Astrocyte (in vitro differentiated cells and primary cell): ENCODE measurements around the gene SFR1. TPM values are rescaled to one million over a fixed set of nuclear protein-coding genes. Genes with fewer than 3 reads are reported as not detected.

Source experiments
- DNase-seq: peaks from one replicate; pipeline ENCODE4 v3.0.0-alpha.2; 2010; ENCODE audit warnings: low read depth
- FAIRE-seq: peaks from 2 replicates; lab custom pipeline; 2011; peaks lifted over from hg19 to GRCh38; lab: Jason Lieb, UNC
- H2AFZ ChIP-seq: 2 replicates; pipeline ENCODE4 v1.6.0; 2012; ENCODE audit warnings: low read depth, low read length, inconsistent platforms
- H3K27ac ChIP-seq: 2 replicates; pipeline ENCODE4 v1.5.1; 2011; ENCODE audit warnings: low read depth, low read length, inconsistent platforms
- H3K27me3 ChIP-seq: 2 replicates; pipeline ENCODE4 v1.6.0; 2011; ENCODE audit warnings: low read length, inconsistent platforms; ENCODE audit not compliant: insufficient read depth
- H3K36me3 ChIP-seq: 2 replicates; pipeline ENCODE4 v1.5.1; 2011; ENCODE audit warnings: low read length, inconsistent platforms; ENCODE audit not compliant: insufficient read depth
- H3K4me1 ChIP-seq: 2 replicates; pipeline ENCODE4 v1.5.1; 2011; ENCODE audit warnings: low read length, inconsistent platforms; ENCODE audit not compliant: insufficient read depth
- H3K4me2 ChIP-seq: 2 replicates; pipeline ENCODE4 v1.6.0; 2012; ENCODE audit warnings: low read length, inconsistent platforms
- H3K4me3 ChIP-seq: 2 replicates; pipeline ENCODE4 v1.5.1; 2011; ENCODE audit warnings: low read depth, mild to moderate bottlenecking, low read length, inconsistent platforms; ENCODE audit not compliant: insufficient read depth
- H3K79me2 ChIP-seq: 2 replicates; pipeline ENCODE4 v1.6.0; 2012; ENCODE audit warnings: mild to moderate bottlenecking, low read length, inconsistent platforms; ENCODE audit not compliant: insufficient read depth
- H3K9ac ChIP-seq: 2 replicates; pipeline ENCODE4 v1.6.0; 2012; ENCODE audit warnings: mild to moderate bottlenecking, low read length, inconsistent platforms
- H3K9me3 ChIP-seq: 2 replicates; pipeline ENCODE4 v1.5.1; 2012; ENCODE audit warnings: low read depth, mild to moderate bottlenecking, low read length, inconsistent platforms; ENCODE audit not compliant: insufficient read depth
- H4K20me1 ChIP-seq: 2 replicates; pipeline ENCODE4 v1.6.0; 2012; ENCODE audit warnings: low read length, inconsistent platforms; ENCODE audit not compliant: insufficient read depth
- H3K27ac Mint-ChIP-seq: one replicate; pipeline ENCODE4 v1.8.0; 2021; ENCODE audit warnings: mild to moderate bottlenecking, mixed read lengths; ENCODE audit not compliant: unreplicated experiment
- H3K27me3 Mint-ChIP-seq: one replicate; pipeline ENCODE4 v1.8.0; 2021; ENCODE audit warnings: low read depth, mixed read lengths; ENCODE audit not compliant: unreplicated experiment
- H3K36me3 Mint-ChIP-seq: one replicate; pipeline ENCODE4 v1.8.0; 2021; ENCODE audit warnings: low read depth, mixed read lengths; ENCODE audit not compliant: unreplicated experiment
- H3K4me1 Mint-ChIP-seq: one replicate; pipeline ENCODE4 v1.8.0; 2021; ENCODE audit warnings: low read depth, mixed read lengths; ENCODE audit not compliant: unreplicated experiment
- H3K4me3 Mint-ChIP-seq: one replicate; pipeline ENCODE4 v1.8.0; 2021; ENCODE audit warnings: mild to moderate bottlenecking, moderate library complexity, mixed read lengths; ENCODE audit not compliant: unreplicated experiment
- H3K9me3 Mint-ChIP-seq: one replicate; pipeline ENCODE4 v1.8.0; 2021; ENCODE audit warnings: mild to moderate bottlenecking, mixed read lengths; ENCODE audit not compliant: unreplicated experiment
- CTCF ChIP-seq: IDR thresholded peaks from 2 replicates; pipeline ENCODE4 v1.5.1; 2011; ENCODE audit warnings: low read depth, mild to moderate bottlenecking, inconsistent platforms, low read length, moderate library complexity; ENCODE audit not compliant: insufficient read depth
- EZH2 ChIP-seq: IDR thresholded peaks from 2 replicates; pipeline ENCODE4 v1.6.1; 2012; ENCODE audit warnings: mild to moderate bottlenecking, low read length, inconsistent platforms; ENCODE audit not compliant: insufficient read depth
- total RNA-seq: library from RNA; stranded (reverse); gene quantifications from 2 replicates; pipeline ENCODE4 v1.2.1, GENCODE V29; 2021

The SFR1 gene
- total RNA-seq, 1 donor from 2014 or later = 3.6 TPM

DNA sequence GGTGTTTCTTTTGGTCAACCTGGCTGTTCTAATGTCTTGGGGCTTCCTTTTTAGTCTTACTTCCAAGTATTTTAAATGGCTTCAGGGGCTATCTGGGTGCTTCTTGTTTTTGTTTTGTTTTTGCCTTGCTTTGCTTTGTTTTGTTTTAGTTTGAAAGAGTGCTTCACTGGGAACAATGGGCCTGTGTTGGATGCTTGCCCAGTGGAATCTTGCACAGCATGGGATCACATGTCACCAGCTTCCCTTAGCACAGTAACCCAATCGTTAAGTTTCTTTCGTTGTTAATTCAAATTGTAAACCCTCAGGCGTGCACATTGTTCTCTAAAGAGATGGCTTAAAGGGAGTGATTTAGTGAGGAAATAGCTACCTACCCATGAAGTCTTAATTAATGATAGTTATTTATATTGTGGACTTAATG, 45.2 kb upstream of the SFR1 start:
- Mint-ChIP-seq H3K4me3 (no peak overlapping the region), H3K27ac (no peak overlapping the region), H3K4me1 (no peaks in the 10 kb centered on the region), H3K36me3 (no peaks in the 10 kb centered on the region), H3K9me3 (no peaks in the 10 kb centered on the region), H3K27me3 (peaks cover 1% of the 10 kb centered on the region)
- no peaks in the 10 kb centered on the region for H3K36me3 ChIP-seq
- no peak for FAIRE-seq
- TF ChIP-seq CTCF (no peak), EZH2 (no peak)
- no peaks in the 10 kb centered on the region for H4K20me1 ChIP-seq
- no peak overlapping the region for H3K4me3 ChIP-seq
- DNase-seq = no peak
- no peak overlapping the region for H2AFZ ChIP-seq
- H3K9me3 ChIP-seq = no peaks in the 10 kb centered on the region
- no peaks in the 10 kb centered on the region for H3K79me2 ChIP-seq
- peak overlapping the region; percentile 11 for H3K4me2 ChIP-seq
- H3K9ac ChIP-seq = no peak overlapping the region
- H3K27ac ChIP-seq = no peak overlapping the region
- peaks cover 2% of the 10 kb centered on the region for H3K27me3 ChIP-seq
- H3K4me1 ChIP-seq = no peaks in the 10 kb centered on the region

- H3K27ac ChIP-seq = no peak overlapping the region
- no peak for FAIRE-seq
Observed at GRCh38 chr10:104077247-104077646, 44.7 kb upstream of the SFR1 start.

More at GRCh38 chr10:104077247-104077646, 44.7 kb upstream of the SFR1 start:
- no peak overlapping the region for H3K9ac ChIP-seq
- TF ChIP-seq CTCF = no peak
- no peak for TF ChIP-seq EZH2
- H3K36me3 Mint-ChIP-seq = no peaks in the 10 kb centered on the region
- no peak overlapping the region for H3K4me2 ChIP-seq
- H3K9me3 Mint-ChIP-seq = no peaks in the 10 kb centered on the region
- H3K9me3 ChIP-seq = no peaks in the 10 kb centered on the region
- no peaks in the 10 kb centered on the region for H3K4me1 ChIP-seq
- H3K4me1 Mint-ChIP-seq = no peaks in the 10 kb centered on the region
- no peaks in the 10 kb centered on the region for H4K20me1 ChIP-seq
- no peak overlapping the region for H3K4me3 Mint-ChIP-seq
- no peaks in the 10 kb centered on the region for H3K27me3 Mint-ChIP-seq
- peaks cover 2% of the 10 kb centered on the region for H3K27me3 ChIP-seq
- no peak overlapping the region for H3K4me3 ChIP-seq
- no peak overlapping the region for H3K27ac Mint-ChIP-seq
- H3K79me2 ChIP-seq = no peaks in the 10 kb centered on the region
- H3K36me3 ChIP-seq = no peaks in the 10 kb centered on the region
- DNase-seq = no peak
- no peak overlapping the region for H2AFZ ChIP-seq
